ENCODE measurements around the gene ADCYAP1.

The ADCYAP1 gene

DNA sequence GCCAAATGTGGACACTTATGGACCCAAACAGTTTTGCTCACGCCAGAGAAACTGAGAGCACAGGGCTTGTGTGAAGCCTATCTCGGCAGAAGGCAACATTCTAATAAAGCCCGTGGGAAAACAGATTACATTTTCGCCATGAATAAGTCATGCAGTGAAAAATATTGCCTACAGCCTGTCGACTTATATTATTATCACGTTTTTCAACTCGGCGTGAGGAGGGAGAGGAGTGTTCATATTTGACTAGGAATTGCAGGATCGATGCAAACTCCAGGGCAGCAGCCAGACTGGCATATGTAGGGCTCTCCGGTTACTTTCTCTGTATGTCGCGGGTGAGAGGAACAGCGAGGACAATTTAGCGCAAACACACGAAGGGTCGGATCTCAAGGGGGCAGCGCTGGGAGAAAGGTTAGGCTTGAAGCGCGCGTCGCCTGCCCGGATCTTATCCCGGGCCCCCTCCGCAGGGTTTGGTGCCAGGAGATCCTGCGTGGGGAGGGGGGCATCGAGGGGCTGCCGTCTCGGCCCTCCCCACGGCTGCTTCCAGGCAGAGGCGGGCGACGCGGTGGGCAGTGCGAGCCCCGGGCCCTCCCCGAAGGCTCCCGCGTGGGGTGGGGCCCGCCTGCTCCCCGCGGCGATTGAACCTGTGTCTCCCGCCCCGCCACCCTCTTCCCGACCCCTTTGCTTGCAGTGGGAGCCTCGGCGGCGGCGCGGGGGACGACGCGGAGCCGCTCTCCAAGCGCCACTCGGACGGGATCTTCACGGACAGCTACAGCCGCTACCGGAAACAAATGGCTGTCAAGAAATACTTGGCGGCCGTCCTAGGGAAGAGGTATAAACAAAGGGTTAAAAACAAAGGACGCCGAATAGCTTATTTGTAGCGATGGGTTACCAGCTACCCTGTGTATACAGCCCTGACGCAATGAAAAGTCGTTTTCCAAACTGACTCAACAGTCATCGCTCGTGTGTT, 4.4 kb downstream of the ADCYAP1 start:
- DNase-seq (ENCODE audit: low read depth in 1 of 2, low spot score in 1 of 2) = no peak

DNA sequence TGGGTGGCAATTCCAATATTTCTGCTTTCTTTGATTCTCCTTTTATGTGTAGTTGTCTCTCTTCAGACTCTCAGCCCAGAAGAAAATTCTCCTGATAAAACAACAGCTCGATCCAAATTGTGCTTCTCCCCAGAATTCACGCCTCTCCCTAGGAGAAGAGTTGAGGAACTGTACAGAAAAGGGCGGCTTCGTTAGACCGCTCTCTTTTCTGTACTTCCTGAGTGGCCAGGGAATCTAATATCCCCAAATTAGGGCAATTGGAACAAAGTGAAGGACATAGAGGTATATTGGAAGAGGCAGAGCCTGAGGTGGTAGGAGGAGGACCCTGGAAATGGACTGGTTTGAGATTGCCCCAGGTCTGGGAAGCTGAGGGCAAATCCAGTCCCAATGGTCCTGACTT, 5.6 kb downstream of the ADCYAP1 start:
- DNase-seq (ENCODE audit: low read depth in 1 of 2, low spot score in 1 of 2) = no peak

DNA sequence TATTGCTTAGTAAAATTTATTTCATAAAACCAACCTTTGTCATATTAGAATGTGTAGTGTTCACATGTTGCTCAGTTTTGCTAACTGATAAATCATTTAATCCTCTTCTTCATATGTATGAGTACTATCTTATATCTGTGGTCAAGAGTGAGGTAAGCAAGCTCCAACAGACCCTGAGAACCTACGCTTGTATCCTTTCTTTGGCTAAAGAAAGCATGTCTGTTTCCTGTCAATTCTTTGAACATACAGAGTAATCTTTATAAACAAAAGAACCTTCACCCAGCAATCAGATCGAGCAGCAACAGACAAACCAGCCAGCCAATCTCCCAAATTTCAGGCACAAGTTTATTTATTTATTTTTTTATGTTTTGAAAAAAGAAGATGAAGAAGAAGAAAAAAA, 6.4 kb downstream of the ADCYAP1 start:
- DNase-seq (ENCODE audit: low read depth in 1 of 2, low spot score in 1 of 2) = no peak

DNA sequence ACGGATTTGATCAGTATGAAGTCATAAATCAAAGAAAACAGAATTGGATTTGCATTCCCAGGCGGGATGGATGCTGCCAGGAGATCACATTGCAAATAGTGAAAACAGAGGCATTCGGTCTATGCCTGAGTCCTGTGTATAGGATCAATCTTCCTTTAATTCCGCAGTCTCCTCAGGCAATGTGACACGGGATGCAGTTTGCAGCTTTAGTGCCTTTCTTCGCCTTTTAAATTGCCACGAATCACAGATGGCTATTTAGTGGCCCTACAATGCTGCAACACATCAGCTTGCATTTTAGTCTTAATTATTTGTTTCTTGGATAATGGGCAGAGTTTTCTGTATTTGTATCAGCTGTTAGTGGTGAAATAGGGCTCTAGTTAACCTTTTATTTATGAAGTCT, 6.8 kb downstream of the ADCYAP1 start:
- DNase-seq (ENCODE audit: low read depth in 1 of 2, low spot score in 1 of 2) = no peak

DNA sequence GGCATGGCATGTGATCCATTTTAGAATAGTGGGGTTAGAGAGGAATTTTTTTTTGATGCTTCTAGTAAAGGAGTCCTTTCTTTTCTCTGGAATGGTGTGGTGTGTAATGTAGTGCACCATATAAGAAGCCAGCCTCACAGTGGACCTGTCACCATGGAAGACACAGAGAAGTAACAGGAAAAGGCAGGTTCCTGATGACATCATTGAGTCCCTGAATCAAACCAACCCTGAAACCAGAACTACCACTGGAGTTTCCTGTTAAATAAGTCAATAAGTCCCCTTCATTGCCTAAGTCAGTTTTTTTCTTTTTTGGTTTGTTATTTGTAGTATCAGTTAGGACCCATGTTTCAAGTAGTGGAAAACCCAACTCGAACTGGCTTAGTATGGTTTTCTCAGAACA, 11.9 kb downstream of the ADCYAP1 start:
- no peak for DNase-seq (ENCODE audit: low read depth in 1 of 2, low spot score in 1 of 2)

DNA sequence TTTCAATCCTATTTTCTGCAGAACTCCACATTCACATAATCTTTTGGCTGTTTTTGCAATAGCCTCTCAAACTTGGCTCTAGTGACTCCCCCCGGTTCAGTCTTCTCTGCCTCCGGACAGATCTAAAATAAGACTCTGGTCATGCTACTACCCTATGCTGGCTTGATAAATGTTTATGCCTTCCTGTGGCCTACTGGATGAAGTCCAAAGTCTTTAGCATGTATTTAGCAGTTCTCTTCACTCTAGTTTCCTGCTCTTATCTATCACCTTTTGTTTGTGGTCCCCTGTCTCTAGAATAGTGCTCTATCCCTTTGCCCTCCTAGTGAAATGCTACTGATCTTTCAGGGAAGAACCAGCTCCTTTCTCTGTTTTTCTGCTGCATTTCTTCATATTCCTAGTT, 14.4 kb downstream of the ADCYAP1 start:
- no peak for DNase-seq (ENCODE audit: low read depth in 1 of 2, low spot score in 1 of 2)

DNA sequence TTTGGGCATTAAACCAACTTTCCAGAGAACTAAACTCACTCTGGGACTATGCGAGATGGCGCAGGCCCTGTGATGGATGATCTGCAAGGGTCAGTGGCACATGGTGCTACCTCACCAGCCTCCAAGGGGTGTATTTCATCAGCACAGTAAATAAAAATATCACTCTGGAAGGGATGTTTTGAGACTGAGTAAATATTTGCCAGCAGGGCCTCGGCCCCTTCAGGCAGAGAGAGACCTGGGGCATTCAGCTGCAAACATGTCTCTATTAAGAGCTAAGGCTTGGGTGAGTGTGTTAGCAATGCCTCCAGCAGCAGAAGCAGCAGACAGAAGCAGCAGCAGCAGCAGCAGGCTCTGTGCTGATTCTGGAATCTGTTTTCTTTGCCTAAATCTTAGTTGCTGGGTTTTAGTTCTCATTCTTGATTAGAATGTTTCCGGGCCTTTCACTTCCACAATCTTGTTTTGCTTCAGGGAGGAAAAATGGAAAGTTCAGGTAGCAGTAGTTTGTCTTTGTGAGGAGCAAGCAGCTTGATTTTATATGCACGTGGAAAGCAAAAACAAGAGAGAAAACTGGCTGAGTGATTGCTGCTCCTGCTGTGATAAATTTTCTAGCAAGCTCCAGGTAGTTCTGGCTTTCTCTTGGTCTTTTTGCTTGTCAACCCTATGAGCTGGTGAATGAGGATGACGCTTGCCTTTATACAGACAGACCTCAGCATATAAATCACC, 18.6 kb downstream of the ADCYAP1 start:
- no peak for DNase-seq (ENCODE audit: low read depth in 1 of 2, low spot score in 1 of 2)

DNA sequence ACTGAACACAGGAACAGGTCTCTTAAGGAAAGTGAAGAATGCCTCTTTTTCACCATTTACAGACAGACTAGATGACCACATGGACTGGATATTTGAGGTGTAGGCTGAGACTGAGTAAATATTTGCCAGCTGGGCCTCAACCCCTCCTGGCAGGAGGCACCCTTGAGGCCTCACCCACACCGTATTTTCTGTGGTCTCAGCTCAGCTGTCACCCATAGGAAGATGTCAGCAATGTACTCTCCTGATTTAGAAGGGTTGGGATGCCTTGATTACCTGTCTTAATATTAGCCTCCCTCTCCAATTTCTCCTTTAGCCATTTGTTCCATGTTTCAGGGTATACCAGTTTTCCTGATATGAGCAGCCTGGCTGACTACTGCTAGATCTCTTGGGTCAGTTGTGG, 20.3 kb downstream of the ADCYAP1 start:
- no peak for DNase-seq (ENCODE audit: low read depth in 1 of 2, low spot score in 1 of 2)

DNA sequence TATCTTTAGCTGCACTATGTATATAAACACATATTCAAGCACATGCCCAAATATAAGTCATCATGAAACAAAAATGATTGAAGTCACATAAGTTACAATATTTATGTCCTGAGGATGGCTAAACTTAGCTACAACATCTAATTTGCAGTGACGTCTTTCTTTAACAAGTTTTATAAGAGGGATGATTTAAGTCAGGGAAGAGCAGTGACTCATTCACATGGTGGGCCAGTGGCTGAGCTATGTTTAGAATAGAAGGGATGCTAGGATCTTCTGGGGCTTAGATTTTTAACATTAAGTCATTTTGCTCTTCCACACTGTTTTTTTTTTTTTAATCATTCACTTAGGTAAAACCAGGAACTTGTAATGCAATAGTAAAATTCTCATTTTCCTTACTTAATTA, 22.3 kb downstream of the ADCYAP1 start:
- no peak for DNase-seq (ENCODE audit: low read depth in 1 of 2, low spot score in 1 of 2)

DNA sequence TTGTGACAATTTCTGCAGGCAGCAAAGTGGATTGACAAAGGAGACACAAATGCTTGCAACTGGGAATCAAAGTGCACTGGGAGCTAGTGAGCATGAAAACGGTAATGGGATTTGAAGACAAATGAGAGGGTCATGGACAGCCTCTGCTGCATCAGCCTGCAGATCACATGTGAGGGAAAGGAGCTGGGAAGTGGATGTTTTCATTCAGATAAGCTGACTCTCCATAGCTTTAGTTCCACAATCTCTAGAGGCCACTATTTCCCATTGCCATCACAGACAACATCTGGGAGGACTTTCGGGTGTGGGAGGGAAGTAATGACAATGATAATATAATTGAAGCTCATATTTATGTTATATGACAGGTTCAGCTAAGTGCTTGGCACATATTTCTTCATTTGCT, 28.4 kb downstream of the ADCYAP1 start:
- no peak for DNase-seq (ENCODE audit: low read depth in 1 of 2, low spot score in 1 of 2)

DNA sequence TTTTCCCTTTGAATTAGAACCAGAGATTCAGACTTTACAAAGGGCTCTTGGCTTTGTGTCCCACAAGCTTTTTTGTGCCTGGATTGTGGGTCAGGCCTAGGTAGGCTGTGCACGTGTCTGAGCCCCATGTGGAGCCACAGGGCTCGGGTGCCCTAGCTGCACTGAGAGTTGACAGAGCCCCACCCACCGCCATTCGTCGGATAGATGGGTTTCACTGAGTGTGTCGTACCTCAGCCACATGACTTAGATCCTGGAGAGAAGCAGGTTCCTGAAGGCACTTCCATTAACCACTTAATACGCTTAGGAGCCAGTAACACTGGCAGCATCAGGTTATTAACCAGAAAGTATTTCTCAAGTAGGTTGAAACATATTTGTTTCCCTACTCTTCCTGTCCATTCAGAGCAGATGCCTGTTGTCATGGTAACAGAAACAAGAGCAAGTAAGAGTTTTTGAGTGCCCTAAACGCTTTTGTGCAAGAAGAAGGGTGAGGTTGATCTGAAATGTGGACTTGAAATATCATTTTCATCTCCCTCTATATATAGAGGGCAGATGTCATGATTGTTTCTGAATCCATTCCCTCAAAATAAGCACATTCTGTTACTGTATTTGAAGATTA, 30.0 kb downstream of the ADCYAP1 start:
- DNase-seq (ENCODE audit: low read depth in 1 of 2, low spot score in 1 of 2) = no peak

DNA sequence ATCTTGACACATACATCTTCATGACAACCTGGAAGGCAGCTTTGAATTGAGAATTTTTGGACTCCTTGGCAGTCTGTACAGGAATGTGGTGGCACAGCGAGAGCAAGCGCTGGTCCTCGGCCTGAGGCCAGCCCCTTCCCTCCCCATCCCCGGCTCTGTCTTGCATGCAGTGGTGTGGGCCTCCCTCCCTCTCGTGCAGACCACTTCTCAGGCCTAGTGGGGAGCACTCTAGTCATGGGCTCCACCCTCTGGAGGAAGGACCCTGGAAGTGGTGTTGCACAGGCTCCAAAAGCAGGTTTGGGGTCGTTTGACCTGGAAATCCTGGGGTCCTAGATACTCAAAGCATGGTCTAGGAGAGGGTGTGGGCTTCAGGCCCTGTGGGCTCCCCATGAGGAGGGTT, 32.3 kb downstream of the ADCYAP1 start:
- no peak for DNase-seq (ENCODE audit: low read depth in 1 of 2, low spot score in 1 of 2)

DNA sequence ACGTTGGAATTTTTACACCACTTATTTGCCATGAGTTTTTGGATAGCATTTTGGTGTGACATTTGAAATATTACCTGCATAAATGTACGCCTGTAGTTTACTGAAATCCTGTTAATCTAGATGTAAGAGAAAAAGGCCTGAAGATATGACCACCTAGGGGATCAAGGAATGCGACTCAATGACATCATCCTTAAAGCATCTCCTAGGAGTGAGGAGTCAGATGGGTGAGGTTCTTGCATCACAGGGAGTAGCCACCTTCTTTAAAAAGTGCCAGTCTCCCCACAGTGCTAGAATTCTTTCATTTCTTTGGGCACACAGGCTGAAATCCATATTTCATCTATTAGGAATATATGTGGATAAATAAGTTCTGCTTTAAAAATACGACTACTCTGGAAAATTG, 34.5 kb downstream of the ADCYAP1 start:
- DNase-seq (ENCODE audit: low read depth in 1 of 2, low spot score in 1 of 2) = no peak

DNA sequence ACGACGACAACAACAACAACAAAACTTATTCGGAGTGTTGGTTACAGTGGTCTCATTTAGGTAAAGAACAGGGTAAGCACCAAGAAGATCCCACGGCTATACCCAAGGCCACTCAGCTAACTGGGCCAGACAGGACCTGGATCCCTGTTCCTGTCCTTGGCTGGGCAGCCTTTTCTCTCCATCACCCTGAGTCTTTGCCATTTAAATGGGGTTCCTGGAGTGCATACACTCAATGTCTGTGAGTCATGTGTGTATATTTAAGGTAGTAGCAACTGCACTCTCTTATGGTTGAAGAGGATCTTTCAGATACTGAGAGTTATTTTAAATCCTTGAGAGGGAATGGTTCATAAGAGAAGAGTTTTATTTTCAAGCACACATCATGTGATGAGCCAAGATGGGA, 35.3 kb downstream of the ADCYAP1 start:
- DNase-seq (ENCODE audit: low read depth in 1 of 2, low spot score in 1 of 2) = no peak

DNA sequence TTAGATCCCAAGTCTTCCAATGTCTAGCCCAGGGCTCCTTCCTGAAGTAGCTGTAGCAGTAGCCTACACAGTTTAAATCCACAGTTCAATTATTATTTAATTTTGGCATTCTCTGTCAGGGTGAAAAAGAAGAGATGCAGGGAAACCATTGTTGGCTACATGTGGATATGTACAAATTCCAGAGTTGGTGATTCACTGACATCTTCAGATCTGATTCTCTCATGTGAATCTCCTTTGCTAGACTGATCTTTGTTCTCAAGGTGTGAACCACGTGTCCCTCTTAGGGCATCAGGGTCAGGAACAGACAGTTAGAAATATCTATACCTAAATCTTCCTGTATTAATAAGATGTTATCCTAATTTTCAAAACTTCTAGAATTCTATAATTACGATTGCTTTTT, 36.7 kb downstream of the ADCYAP1 start:
- DNase-seq (ENCODE audit: low read depth in 1 of 2, low spot score in 1 of 2) = no peak

DNA sequence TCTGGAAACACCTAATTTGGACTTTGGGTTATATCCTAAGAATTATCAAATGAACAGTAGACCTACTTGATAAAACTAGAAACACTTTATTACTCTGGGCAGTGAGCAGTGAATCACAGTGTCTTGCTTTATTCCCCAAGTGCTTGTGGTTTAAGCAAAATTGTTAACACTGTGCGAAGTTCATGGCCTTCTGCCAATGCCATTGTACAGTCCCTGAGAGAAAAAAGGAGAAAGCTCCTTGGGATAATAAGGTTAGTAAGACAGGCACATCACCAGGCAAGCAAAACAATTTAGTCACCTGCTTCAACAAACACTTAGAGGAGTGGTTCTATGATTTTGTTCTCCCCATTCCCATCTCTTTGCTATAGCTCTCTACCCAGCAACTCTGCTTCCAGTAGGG, 39.8 kb downstream of the ADCYAP1 start:
- no peak for DNase-seq (ENCODE audit: low read depth in 1 of 2, low spot score in 1 of 2)

DNA sequence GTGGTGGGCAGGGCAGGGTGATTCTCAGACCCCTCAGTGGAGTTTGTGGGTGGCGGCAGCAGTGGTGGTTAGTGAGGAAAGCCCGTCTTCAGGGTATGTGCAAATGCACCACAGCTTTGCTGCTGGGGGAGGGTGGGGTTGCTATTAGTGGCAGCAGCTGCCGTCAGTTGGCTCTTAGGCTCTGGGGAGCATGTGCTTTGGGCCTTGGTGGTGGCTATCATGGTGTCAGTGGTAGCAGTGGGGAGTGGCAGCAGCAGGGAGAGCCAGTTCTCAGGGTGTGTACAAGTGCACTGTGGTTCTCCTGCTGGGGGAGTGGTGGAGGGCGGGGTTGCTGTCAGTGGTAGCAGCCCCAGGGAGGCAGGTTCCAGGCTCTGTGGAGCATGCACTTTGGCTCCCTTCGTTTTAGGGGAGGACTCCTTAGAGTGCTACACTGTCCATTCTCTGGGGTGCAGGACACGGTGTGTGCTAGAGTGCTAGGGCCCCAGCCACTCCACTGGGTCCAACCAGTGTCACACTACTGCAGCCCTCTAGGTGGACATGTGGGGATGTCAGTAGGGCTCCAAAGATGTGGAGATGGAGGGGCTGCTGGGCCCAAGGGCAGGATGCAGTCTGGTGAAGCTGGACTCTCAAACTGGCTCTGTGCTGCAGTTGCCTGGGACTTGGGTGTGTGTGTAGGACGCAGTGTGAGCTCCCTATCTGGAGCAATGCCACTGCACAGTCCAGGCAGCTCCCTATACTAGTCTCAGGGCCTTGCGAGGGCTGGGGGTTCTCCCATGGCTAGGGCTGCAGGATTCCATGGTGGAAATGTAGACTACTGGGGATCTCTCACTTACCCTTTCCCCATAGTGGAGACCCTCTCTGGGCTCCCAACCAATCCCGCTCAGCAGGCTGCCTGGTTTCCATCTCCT, 45.3 kb downstream of the ADCYAP1 start:
- no peak for DNase-seq (ENCODE audit: low read depth in 1 of 2, low spot score in 1 of 2)

DNA sequence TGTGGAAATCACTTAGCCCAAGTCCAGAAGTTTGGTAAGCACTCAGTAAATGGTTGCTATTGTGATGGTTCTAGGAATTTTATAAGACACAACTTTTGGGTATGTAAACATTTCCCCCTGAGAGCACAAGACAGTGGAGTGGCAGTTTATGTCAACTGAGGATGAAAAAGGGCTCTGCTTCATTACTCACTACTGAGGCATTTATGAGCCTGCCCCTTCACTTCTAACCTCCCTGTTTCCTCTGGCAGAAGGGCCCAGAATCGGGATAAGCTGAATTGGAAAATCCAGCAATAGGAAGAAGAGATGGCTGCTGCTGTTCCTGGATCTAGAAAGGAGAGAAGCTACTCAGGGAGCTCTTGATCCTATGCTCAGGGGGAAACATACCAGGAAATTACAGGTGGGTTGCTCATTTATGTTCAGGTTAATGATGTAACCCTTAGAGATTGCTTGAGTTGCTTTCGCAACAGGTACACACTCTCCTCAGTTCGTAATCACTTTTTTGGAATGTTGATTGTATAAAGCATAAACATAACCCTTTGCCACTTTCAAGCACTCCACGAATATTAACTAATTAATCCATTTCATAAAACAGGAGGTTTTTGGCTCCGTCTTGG, 46.3 kb downstream of the ADCYAP1 start:
- no peak for DNase-seq (ENCODE audit: low read depth in 1 of 2, low spot score in 1 of 2)

DNA sequence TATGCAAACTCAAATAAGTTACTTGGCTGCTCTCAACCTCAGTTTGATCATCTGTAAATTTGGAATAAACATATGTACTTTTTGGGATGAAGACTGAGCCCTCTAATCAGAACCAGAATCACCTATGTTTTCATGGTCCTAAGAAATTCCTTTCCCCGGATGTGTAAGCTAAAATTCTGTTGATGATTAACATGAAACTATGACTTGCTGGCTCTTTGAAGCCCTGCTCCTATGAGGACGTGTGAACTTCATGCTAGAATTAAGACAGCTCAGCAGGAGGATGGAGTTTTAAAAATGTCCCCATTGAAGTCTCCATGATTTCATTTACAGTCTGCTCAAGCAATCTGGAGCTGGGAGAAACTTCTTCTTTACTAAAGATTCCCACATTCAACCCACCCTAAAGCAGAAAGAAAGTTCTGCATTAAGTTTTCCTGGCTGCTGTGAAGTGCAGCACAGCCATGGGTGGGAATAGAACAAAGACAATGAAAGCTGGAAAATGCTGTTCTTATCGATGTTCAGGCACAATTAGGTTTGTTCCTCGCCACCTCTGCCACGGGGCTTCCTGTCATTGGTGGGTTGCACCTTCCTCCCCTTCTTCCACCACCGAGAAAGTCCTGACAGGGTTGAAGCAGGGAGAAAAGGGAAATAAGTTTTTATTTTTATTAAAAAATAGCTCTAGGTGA, 50.9 kb downstream of the ADCYAP1 start:
- DNase-seq (ENCODE audit: low read depth in 1 of 2, low spot score in 1 of 2) = no peak

DNA sequence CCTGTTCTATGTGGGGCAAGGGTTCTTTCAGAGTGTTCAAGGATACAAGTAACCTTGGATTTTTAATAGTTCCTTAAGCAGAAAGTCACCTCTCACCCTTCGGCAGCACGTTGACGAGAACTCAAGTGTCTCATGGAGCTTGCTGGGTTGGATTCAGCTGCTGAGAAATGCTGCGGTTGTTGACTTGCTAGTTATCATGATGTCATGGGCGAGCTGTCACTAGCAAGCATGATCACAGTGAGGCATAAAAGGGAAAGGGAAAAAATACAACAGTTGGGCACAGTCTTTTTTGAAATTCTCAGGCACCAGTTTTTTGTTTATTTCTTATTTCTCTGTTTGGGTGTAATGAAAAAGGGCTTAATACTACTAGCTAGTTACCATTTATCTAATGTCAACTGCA, 53.2 kb downstream of the ADCYAP1 start:
- no peak for DNase-seq (ENCODE audit: low read depth in 1 of 2, low spot score in 1 of 2)

All from activated T-helper 1 cell treated with anti-CD3 and anti-CD28 coated beads, Interleukin-2, amount 50 U/mL, for 16 hours (primary cell).